HepG2 (cell line): Measurements from ENCODE around the gene C1orf116. TPM values are rescaled to one million over a fixed set of nuclear protein-coding genes. Genes with fewer than 3 reads are reported as not detected.
A peak's percentile ranks its signal among the peaks of the same experiment; 100 is the strongest.

Experiments used
- AGO2 ChIP-seq: fragments of 200-400 bp; formaldehyde crosslinking; optimal IDR thresholded peaks from 2 replicates; pipeline ENCODE3; 2017; ENCODE audit warnings: mild to moderate bottlenecking, low read depth, low read length, moderate library complexity
- CC2D1A ChIP-seq: sonication (generic); formaldehyde crosslinking; IDR thresholded peaks from 2 replicates; pipeline ENCODE4 v1.8.1; 2023; ENCODE audit warnings: mild to moderate bottlenecking, missing genetic modification reagents
- GTF3A ChIP-seq: sonication (generic); formaldehyde crosslinking; conservative IDR thresholded peaks from 2 replicates; pipeline ENCODE4 v1.4.0; 2020; ENCODE audit warnings: mild to moderate bottlenecking, missing genetic modification reagents
- HDAC2 ChIP-seq: sonication (generic); formaldehyde crosslinking; IDR thresholded peaks from 2 replicates; pipeline ENCODE4 v1.4.0; 2020; ENCODE audit warnings: missing genetic modification reagents
- HNRNPLL ChIP-seq: fragments of 200-400 bp; formaldehyde crosslinking; IDR thresholded peaks from 2 replicates; pipeline ENCODE4 v1.6.1; 2017; ENCODE audit warnings: mild to moderate bottlenecking, low read depth, low read length; ENCODE audit not compliant: poor library complexity, severe bottlenecking
- IRF2 ChIP-seq: IDR thresholded peaks from 2 replicates; pipeline ENCODE4 v1.6.1; 2018; ENCODE audit warnings: missing genetic modification reagents, missing compliant biosample characterization
- KAT8 ChIP-seq: IDR thresholded peaks from 2 replicates; pipeline ENCODE4 v1.6.1; 2016; ENCODE audit warnings: missing genetic modification reagents, missing compliant biosample characterization
- MEIS1 ChIP-seq: sonication (generic); formaldehyde crosslinking; IDR thresholded peaks from 2 replicates; pipeline ENCODE4 v1.9.0; 2021; ENCODE audit warnings: mild to moderate bottlenecking, missing genetic modification reagents, moderate library complexity, borderline replicate concordance
- ZBTB20 ChIP-seq: sonication (generic); formaldehyde crosslinking; IDR thresholded peaks from 2 replicates; pipeline ENCODE4 v1.8.1; 2023; ENCODE audit warnings: missing genetic modification reagents, low read depth, mild to moderate bottlenecking, borderline replicate concordance
- ZBTB3 ChIP-seq: sonication (generic); formaldehyde crosslinking; IDR thresholded peaks from 2 replicates; pipeline ENCODE4 v1.4.0; 2020; ENCODE audit warnings: low read depth, mild to moderate bottlenecking, moderate library complexity, missing genetic modification reagents, borderline replicate concordance
- ZBTB7A ChIP-seq: sonication (generic); formaldehyde crosslinking; IDR thresholded peaks from 2 replicates; pipeline ENCODE4 v1.8.0; 2022; ENCODE audit warnings: mild to moderate bottlenecking, missing genetic modification reagents
- ZFP62 ChIP-seq: sonication (generic); formaldehyde crosslinking; IDR thresholded peaks from 2 replicates; pipeline ENCODE4 v1.4.0; 2020; ENCODE audit warnings: missing genetic modification reagents
- ZKSCAN5 ChIP-seq: sonication (generic); formaldehyde crosslinking; IDR thresholded peaks from 2 replicates; pipeline ENCODE4 v1.5.1; 2020; ENCODE audit warnings: mild to moderate bottlenecking, missing genetic modification reagents
- ZNF101 ChIP-seq: sonication (generic); formaldehyde crosslinking; IDR thresholded peaks from 2 replicates; pipeline ENCODE4 v1.4.0; 2020; ENCODE audit warnings: mild to moderate bottlenecking, low read depth, missing genetic modification reagents, borderline replicate concordance
- ZNF234 ChIP-seq: sonication (generic); formaldehyde crosslinking; conservative IDR thresholded peaks from 2 replicates; pipeline ENCODE4 v1.5.1; 2020; ENCODE audit warnings: mild to moderate bottlenecking, missing genetic modification reagents
- ZNF33A ChIP-seq: sonication (generic); formaldehyde crosslinking; IDR thresholded peaks from 2 replicates; pipeline ENCODE4 v1.5.1; 2020; ENCODE audit warnings: missing genetic modification reagents, mild to moderate bottlenecking, moderate library complexity, borderline replicate concordance
- ZNF343 ChIP-seq: sonication (generic); formaldehyde crosslinking; IDR thresholded peaks from 2 replicates; pipeline ENCODE4 v1.4.0; 2020; ENCODE audit warnings: mild to moderate bottlenecking, missing genetic modification reagents
- ZNF431 ChIP-seq: sonication (generic); formaldehyde crosslinking; IDR thresholded peaks from 2 replicates; pipeline ENCODE4 v1.9.0; 2022; ENCODE audit warnings: missing genetic modification reagents, low read depth, mild to moderate bottlenecking, borderline replicate concordance
- ZNF772 ChIP-seq: sonication (generic); formaldehyde crosslinking; IDR thresholded peaks from 2 replicates; pipeline ENCODE4 v1.5.0; 2020; ENCODE audit warnings: mild to moderate bottlenecking, missing genetic modification reagents
- polyA plus RNA-seq, 8 experiments: library from polyadenylated mRNA; depleted of rRNA in 3 of 8; stranded (reverse) in 7 of 8; unstranded in 1 of 8; fragments of >200 nt; fragmentation: Illumina TruSeq in 4 of 8; extraction: Trizol in 4 of 8; gene quantifications; 2 replicates each; pipeline versions ENCODE4 v1.2.1 to v1.2.3, GENCODE V29; 2011 to 2016; ENCODE audit warnings: low read depth in 4 of 8, missing spikeins in 1 of 8, mixed read lengths in 1 of 8; ENCODE audit not compliant: insufficient read depth in 1 of 8
- total RNA-seq, 5 experiments: library from RNA; depleted of rRNA; stranded (reverse); fragments of >200 nt; fragmentation: Illumina TruSeq; extraction: Trizol; gene quantifications; 2 replicates each; pipeline ENCODE4 v1.2.3, GENCODE V29; 2016; ENCODE audit warnings: low read depth in 1 of 5
- TF ChIP-seq, protein P1 (sequence below): sonication (generic); formaldehyde crosslinking; IDR thresholded peaks from 2 replicates; pipeline ENCODE4 v1.4.0; 2020; ENCODE audit warnings: missing genetic modification reagents
- TF ChIP-seq, protein P2 (sequence below): sonication (generic); formaldehyde crosslinking; IDR thresholded peaks from 2 replicates; pipeline ENCODE4 v1.8.0; 2022; ENCODE audit warnings: mild to moderate bottlenecking, missing genetic modification reagents, borderline replicate concordance

C1orf116 gene
- total and polyA plus RNA-seq, 2 of the 13 experiments (the other 11 are each of a cell fraction or from before 2014, with no cell fraction given): 0.51 to 0.95 TPM

DNA sequence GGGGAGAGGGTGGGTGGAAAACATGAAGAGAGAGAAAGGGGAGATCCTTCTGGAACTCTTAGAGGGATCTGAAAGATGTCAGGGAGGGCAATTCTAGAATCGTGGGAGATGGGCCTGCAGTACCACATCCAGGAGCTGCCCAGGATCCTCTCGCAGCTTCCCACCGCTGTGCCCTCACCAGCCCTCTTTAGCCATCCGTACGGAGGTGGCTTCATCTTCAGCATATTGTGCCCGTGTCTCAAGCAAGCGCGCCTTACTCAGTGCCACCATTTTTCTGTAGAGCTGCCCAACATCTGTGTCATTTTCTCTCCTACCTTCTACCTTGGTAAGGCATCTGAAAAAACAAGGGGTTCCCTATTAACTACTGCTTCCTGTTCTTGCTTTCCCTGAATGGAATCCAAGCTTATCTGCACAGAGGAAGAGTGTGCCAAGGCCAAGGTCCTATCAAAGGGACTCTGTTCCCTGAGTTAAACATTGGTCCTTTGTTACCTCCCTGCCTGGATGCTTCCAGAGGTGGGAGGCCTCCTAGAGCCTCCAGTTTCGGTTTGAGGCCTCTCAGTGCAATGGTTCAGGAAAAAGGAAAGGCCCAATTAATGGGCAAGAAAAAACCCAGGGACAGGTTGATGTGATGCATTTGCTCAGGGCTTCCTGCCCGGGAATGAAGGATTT is 23.2 kb downstream of the C1orf116 start (continued):
- TF ChIP-seq KAT8 (CRISPR knock-in tag) (peak; percentile 65), ZBTB20 (CRISPR knock-in tag) (no peak), ZNF234 (no peak), ZBTB7A (CRISPR knock-in tag) (no peak), ZNF101 (CRISPR knock-in tag) (no peak), HDAC2 (peak; percentile 85), ZFP62 (CRISPR knock-in tag) (no peak), MEIS1 (no peak), IRF2 (peak; percentile 64), ZBTB3 (CRISPR knock-in tag) (no peak), CC2D1A (CRISPR knock-in tag) (no peak), GTF3A (no peak), ZNF33A (no peak), HNRNPLL (no peak), AGO2 (no peak), ZNF343 (0 out of 2 replicates have a peak, but pooled peaks have one; percentile 48), ZKSCAN5 (CRISPR knock-in tag) (no peak), ZNF772 (CRISPR knock-in tag) (no peak), ZNF431 (CRISPR knock-in tag) (no peak)
- TF ChIP-seq, protein P1, sequence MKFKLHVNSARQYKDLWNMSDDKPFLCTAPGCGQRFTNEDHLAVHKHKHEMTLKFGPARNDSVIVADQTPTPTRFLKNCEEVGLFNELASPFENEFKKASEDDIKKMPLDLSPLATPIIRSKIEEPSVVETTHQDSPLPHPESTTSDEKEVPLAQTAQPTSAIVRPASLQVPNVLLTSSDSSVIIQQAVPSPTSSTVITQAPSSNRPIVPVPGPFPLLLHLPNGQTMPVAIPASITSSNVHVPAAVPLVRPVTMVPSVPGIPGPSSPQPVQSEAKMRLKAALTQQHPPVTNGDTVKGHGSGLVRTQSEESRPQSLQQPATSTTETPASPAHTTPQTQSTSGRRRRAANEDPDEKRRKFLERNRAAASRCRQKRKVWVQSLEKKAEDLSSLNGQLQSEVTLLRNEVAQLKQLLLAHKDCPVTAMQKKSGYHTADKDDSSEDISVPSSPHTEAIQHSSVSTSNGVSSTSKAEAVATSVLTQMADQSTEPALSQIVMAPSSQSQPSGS (CRISPR knock-in tag): peak; percentile 45; the same call in 1 of the 2 replicates
- TF ChIP-seq, protein P2, sequence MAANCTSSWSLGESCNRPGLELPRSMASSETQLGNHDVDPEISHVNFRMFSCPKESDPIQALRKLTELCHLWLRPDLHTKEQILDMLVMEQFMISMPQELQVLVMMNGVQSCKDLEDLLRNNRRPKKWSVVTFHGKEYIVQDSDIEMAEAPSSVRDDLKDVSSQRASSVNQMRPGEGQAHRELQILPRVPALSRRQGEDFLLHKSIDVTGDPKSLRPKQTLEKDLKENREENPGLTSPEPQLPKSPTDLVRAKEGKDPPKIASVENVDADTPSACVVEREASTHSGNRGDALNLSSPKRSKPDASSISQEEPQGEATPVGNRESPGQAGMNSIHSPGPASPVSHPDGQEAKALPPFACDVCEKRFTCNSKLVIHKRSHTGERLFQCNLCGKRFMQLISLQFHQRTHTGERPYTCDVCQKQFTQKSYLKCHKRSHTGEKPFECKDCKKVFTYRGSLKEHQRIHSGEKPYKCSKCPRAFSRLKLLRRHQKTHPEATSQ: no peak
